Progenitor cell of endocrine pancreas (in vitro differentiated cells): Measurements from ENCODE around the gene SEC22B. TPM values are rescaled to one million over a fixed set of nuclear protein-coding genes. Genes with fewer than 3 reads are reported as not detected.
"Not testable (repeated sequence)": the region's sequence is repeated elsewhere in the genome, so short reads cannot be mapped to it uniquely, and the experiment has no call there.

ENCODE experiments used
- DNase-seq: peaks from one replicate; pipeline ENCODE4 v3.0.0; 2021; ENCODE audit warnings: low spot score; ENCODE audit not compliant: unreplicated experiment
- H3K27ac Mint-ChIP-seq: 2 replicates; pipeline ENCODE4 v1.8.0; 2021; ENCODE audit warnings: mild to moderate bottlenecking, moderate library complexity, mixed read lengths
- H3K27me3 Mint-ChIP-seq: 2 replicates; pipeline ENCODE4 v1.8.0; 2021; ENCODE audit warnings: mixed read lengths
- H3K36me3 Mint-ChIP-seq: 2 replicates; pipeline ENCODE4 v1.8.0; 2022; ENCODE audit warnings: mixed read lengths; ENCODE audit not compliant: insufficient read depth
- H3K4me1 Mint-ChIP-seq: 2 replicates; pipeline ENCODE4 v1.8.0; 2021; ENCODE audit warnings: low read depth, mixed read lengths
- H3K4me3 Mint-ChIP-seq: 2 replicates; pipeline ENCODE4 v1.8.0; 2021; ENCODE audit warnings: low read depth, mild to moderate bottlenecking, moderate library complexity, mixed read lengths
- H3K9me3 Mint-ChIP-seq: 2 replicates; pipeline ENCODE4 v1.8.0; 2021; ENCODE audit warnings: low read depth, mixed read lengths
- total RNA-seq: library from RNA; stranded (reverse); gene quantifications from 2 replicates; pipeline ENCODE4 v1.2.1, GENCODE V29; 2021
- TF ChIP-seq, protein P1 (sequence below): fragments of 200-600 bp; sonication (generic); IDR thresholded peaks from one replicate; pipeline ENCODE4 v1.5.0; 2021; ENCODE audit warnings: antibody characterized with exemption, mild to moderate bottlenecking; ENCODE audit not compliant: unreplicated experiment

SEC22B gene
- total RNA-seq, 1 donor from 2014 or later = 28.1 TPM

DNA sequence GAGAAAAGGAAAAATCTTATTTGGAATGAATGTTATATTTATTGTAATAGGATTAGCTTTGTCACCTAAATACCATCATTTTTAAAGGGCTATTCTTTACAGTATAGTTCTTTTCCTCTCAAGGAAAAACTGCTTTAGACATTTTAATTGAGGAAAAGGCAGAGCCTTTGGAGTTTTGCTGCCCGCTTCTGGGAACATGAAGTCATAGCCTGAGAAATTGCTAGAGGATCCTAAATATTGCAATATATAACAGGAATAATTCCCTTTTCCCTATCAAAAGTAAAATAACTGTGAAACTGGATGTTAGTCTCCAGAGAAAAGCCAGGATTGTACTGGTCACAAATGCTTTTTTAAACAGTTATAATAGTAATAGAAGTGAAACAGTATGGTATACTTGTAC lies 30.5 kb downstream of the SEC22B start:
- H3K27ac Mint-ChIP-seq, H3K4me1 Mint-ChIP-seq, H3K9me3 Mint-ChIP-seq, DNase-seq, H3K4me3 Mint-ChIP-seq, H3K27me3 Mint-ChIP-seq, H3K36me3 Mint-ChIP-seq: not testable (repeated sequence)
- TF ChIP-seq, protein P1, sequence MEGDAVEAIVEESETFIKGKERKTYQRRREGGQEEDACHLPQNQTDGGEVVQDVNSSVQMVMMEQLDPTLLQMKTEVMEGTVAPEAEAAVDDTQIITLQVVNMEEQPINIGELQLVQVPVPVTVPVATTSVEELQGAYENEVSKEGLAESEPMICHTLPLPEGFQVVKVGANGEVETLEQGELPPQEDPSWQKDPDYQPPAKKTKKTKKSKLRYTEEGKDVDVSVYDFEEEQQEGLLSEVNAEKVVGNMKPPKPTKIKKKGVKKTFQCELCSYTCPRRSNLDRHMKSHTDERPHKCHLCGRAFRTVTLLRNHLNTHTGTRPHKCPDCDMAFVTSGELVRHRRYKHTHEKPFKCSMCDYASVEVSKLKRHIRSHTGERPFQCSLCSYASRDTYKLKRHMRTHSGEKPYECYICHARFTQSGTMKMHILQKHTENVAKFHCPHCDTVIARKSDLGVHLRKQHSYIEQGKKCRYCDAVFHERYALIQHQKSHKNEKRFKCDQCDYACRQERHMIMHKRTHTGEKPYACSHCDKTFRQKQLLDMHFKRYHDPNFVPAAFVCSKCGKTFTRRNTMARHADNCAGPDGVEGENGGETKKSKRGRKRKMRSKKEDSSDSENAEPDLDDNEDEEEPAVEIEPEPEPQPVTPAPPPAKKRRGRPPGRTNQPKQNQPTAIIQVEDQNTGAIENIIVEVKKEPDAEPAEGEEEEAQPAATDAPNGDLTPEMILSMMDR = peak; percentile 40

DNA sequence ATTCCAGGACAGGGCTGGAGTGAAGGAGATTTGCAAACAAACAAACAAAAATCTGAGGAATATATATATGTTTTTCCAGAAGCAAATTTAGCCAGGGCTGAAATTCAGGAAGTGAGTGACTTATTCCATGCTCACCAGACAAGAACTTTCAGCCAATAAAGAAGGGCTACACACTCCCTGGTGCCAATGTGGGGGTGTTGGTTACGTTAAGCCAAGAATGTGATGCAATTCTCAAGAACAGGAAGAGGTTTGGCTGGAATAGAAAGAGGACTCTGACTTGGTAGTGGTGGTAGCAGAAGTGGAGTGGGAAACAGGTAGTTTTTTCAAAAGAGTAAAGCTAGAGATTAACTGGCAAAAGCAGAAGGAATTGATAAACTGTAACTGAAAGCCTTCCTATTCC lies 31.7 kb downstream of the SEC22B start:
- H3K4me1 Mint-ChIP-seq, H3K4me3 Mint-ChIP-seq, H3K27me3 Mint-ChIP-seq, H3K27ac Mint-ChIP-seq, DNase-seq, H3K36me3 Mint-ChIP-seq, H3K9me3 Mint-ChIP-seq: not testable (repeated sequence)

DNA sequence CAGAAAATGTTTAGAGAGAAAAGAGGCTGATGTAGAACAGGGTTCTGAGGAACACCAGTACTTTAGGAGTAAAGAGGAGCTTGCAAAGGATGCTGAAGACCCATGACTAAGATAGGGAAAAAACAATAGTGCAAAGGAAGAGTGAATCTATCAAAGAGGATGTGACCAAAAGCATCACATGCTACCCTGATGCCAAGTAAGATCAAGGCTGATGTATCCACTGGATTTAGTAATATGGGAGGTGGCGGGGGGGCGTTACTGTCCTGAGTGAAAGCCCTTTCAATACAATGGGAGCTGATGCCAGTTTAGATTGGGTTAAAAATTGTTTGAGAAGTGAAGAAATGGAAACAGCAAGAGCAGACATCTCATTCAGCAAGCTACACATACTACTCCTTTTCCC lies 32.2 kb downstream of the SEC22B start:
- not testable (repeated sequence) for DNase-seq, H3K27me3 Mint-ChIP-seq, H3K9me3 Mint-ChIP-seq, H3K27ac Mint-ChIP-seq, H3K4me3 Mint-ChIP-seq, H3K36me3 Mint-ChIP-seq, H3K4me1 Mint-ChIP-seq

DNA sequence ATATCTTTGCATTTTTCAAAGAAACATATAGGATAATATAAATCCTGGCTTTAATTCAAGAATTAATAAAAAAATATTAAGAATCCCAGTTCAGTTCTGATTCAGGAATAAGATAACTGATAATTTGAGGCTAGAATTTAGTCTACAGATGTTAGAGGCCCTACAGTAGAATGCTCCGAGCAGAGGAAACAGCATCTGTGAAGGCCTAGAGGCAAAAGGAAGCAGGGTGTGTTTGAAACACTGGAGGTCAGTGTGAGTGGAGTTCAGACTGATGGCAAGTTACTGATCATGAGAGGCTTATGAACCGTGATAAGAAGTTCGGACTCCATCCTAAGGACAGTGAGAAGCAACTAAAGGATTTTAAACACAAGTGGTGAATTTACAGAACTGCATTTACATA lies 33.0 kb downstream of the SEC22B start:
- H3K9me3 Mint-ChIP-seq, DNase-seq, H3K27me3 Mint-ChIP-seq, H3K27ac Mint-ChIP-seq, H3K4me3 Mint-ChIP-seq, H3K4me1 Mint-ChIP-seq, H3K36me3 Mint-ChIP-seq: not testable (repeated sequence)

DNA sequence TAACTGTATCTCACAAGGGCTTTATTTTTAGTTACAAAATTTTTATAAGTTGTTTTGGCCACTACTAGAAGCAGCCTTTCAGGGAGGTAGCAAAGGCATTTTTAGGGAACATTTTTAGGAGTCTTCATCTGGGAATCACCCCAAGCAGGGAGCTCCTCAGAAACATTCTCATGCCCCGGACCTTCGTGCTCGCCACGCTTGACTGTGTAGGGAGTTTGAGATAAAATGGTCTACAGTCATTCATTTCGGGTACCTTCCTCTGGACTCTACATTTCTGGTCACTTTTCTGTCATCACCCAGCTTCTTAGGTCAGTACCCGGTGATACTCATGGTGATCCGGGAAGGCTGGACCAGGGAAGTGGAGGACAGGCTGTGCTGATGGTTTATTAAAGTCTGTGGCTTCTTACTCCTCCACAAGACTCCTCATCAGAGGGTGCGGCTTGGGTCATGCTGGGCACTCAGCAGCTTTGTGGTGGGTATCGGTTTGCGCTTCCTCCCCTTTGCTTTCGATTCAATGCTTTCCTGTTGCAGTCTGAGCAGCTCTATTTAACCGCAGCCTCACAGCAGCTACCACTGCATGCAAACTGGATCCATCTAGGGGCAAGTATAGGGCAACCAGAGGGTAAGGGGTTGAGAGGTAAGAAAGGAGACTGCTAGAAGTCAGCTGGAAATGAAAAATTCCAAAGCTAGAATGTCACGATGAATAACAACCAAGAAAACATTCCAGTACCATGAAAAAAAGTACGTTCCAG lies 33.6 kb downstream of the SEC22B start:
- H3K36me3 Mint-ChIP-seq, H3K4me3 Mint-ChIP-seq, H3K27me3 Mint-ChIP-seq, H3K9me3 Mint-ChIP-seq, DNase-seq, H3K27ac Mint-ChIP-seq, H3K4me1 Mint-ChIP-seq: not testable (repeated sequence)

DNA sequence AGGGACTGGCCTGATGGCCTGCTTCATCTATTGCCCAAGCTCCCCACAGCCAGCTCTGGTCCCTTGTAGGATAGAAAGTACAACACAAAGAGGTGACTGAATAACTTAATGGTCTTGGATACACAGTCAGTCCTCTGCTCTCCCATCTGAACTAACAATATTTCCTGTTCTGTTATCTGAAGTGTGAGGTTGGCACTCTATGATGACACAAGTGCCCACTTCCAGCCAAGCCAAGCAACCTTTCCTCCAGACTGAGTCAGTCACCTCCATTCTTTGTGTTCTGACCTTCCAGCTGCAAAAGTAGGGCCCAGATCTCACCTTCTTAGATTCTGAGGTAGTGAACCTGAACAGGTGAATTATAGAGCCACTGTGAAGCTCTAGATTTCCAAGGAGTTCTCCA lies 34.5 kb downstream of the SEC22B start:
- not testable (repeated sequence) for H3K36me3 Mint-ChIP-seq, H3K9me3 Mint-ChIP-seq, DNase-seq, H3K27me3 Mint-ChIP-seq, H3K4me3 Mint-ChIP-seq, H3K4me1 Mint-ChIP-seq, H3K27ac Mint-ChIP-seq

DNA sequence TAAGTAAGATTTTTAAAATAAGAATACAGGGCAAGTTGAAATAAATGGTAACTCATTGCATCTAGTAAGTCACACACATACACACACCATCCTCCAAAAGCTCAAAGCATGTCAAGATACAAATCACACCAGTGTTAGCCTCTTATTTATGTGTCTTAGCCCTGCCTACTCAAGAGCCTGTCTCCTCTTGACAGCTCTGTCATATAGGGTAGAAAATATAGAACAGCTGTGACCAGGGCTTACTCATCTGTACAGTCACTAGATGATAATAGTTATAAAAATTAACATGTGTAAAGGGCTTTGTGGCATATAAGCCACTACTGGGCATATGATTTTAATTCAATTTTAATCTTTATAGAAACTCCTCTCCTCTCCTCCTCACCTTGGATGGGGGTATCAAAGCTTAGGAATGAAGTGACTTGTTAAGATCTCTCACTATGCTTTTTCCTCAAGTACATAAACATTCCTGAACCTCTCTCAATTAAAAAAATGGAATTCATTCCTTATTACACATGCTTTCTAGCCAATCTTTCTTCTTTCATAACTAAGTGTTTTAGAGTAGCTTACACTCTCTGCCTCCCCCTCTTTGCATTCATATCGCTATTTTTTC lies 35.6 kb downstream of the SEC22B start:
- DNase-seq, H3K4me3 Mint-ChIP-seq, H3K9me3 Mint-ChIP-seq, H3K4me1 Mint-ChIP-seq, H3K27ac Mint-ChIP-seq, H3K27me3 Mint-ChIP-seq, H3K36me3 Mint-ChIP-seq: not testable (repeated sequence)

DNA sequence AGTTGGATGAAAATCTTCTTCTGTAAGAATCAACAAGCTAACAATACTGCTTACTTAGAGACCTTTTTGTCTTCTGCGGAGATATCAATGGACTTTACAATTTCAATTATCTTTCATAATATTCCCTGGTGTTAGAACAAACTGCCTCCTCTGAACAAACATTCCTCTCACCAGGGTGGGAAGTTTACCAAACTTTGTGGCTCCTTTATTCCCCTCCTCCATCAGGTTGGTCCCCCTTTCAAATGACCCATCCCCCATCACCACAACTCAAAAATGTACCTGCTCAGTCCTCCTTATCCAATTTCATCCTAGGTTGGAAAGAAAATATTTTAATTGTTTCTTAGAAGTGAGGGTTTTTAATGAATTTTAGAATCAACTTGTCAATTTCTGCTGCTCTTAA lies 40.2 kb downstream of the SEC22B start:
- H3K4me1 Mint-ChIP-seq, H3K36me3 Mint-ChIP-seq, H3K27me3 Mint-ChIP-seq, H3K27ac Mint-ChIP-seq, DNase-seq, H3K9me3 Mint-ChIP-seq, H3K4me3 Mint-ChIP-seq: not testable (repeated sequence)

DNA sequence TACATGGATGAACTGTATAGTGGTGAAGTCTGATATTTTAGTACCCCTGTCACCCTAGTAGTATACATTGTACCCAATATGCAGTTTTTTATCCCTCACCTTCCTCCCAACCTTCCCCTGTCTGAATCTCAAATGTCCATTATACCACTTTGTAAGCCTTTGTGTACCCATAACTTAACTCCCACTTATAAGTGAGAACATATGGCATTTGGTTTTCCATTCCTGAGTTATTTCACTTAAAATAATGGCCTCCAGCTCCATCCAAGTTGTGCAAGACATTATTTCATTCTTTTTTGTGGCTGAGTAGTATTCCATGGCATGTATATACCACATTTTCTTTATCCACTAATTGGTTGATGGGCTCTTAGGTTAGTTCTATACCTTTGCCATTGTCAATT lies 42.4 kb downstream of the SEC22B start:
- not testable (repeated sequence) for H3K27me3 Mint-ChIP-seq, H3K9me3 Mint-ChIP-seq, H3K4me3 Mint-ChIP-seq, H3K27ac Mint-ChIP-seq, H3K36me3 Mint-ChIP-seq, H3K4me1 Mint-ChIP-seq, DNase-seq
